HG03175 (cell line): ENCODE results near the gene RPS27L.
A peak's percentile ranks its signal among the peaks of the same experiment; 100 is the strongest.

Experiments used
- ATAC-seq: cut with Tn5 transposase; IDR thresholded peaks from one replicate; pipeline ENCODE4 v1.9.1; 2021; ENCODE audit warnings: mild to moderate bottlenecking, moderate library complexity; ENCODE audit not compliant: unreplicated experiment

Gene RPS27L

GRCh38 chr15:63188247-63188925, 31.1 kb upstream of the RPS27L start:
- ATAC-seq: no peak

GRCh38 chr15:63187589-63188226, 30.4 kb upstream of the RPS27L start:
- ATAC-seq: no peak

- no peak for ATAC-seq
Measured at GRCh38 chr15:63186065-63186464, 28.8 kb upstream of the RPS27L start.

- no peak for ATAC-seq
Measured at GRCh38 chr15:63185206-63185605, 27.9 kb upstream of the RPS27L start.

- ATAC-seq: no peak
Measured at GRCh38 chr15:63181648-63182047, 24.4 kb upstream of the RPS27L start.

- ATAC-seq: no peak
Measured at GRCh38 chr15:63180746-63181145, 23.5 kb upstream of the RPS27L start.

GRCh38 chr15:63178034-63178433, 20.8 kb upstream of the RPS27L start:
- no peak for ATAC-seq

- no peak for ATAC-seq
Measured at GRCh38 chr15:63176302-63176701, 19.0 kb upstream of the RPS27L start.

- no peak for ATAC-seq
Measured at GRCh38 chr15:63172851-63173451, 15.7 kb upstream of the RPS27L start.

- ATAC-seq: no peak
Measured at GRCh38 chr15:63172376-63172775, 15.1 kb upstream of the RPS27L start.

GRCh38 chr15:63169788-63170187, 12.5 kb upstream of the RPS27L start:
- no peak for ATAC-seq

GRCh38 chr15:63166219-63166618, 8.9 kb upstream of the RPS27L start:
- ATAC-seq: no peak

- ATAC-seq: no peak
Measured at GRCh38 chr15:63165166-63165859, 8.0 kb upstream of the RPS27L start.

- no peak for ATAC-seq
Measured at GRCh38 chr15:63163217-63163616, 5.9 kb upstream of the RPS27L start.

GRCh38 chr15:63160638-63161037, 3.4 kb upstream of the RPS27L start:
- no peak for ATAC-seq

GRCh38 chr15:63157891-63158431, 684 bp upstream of the RPS27L start:
- ATAC-seq: peak; percentile 36

- ATAC-seq: no peak
Measured at GRCh38 chr15:63156755-63157117, 541 bp downstream of the RPS27L start.

GRCh38 chr15:63156086-63156710, 1.1 kb downstream of the RPS27L start:
- ATAC-seq: no peak

GRCh38 chr15:63155486-63155885, 1.8 kb downstream of the RPS27L start:
- ATAC-seq: no peak

GRCh38 chr15:63151665-63152064, 5.6 kb downstream of the RPS27L start:
- no peak for ATAC-seq

- no peak for ATAC-seq
Measured at GRCh38 chr15:63146684-63147083, 10.6 kb downstream of the RPS27L start.
